ENCODE data around the gene PRKAG2.

- no peak for TF ChIP-seq CTCF (IDR thresholded peaks at IDR 0.05)
- TF ChIP-seq POLR2A (IDR thresholded peaks at IDR 0.05), result no peak
These were observed 42.5 kb downstream of the PRKAG2 start for GRCh38 chr7:151834271-151835035.

All from Peyer's patch (tissue), 4 donors.